ENCODE results near the gene OCA2. TPM values are rescaled to one million over a fixed set of nuclear protein-coding genes. Genes with fewer than 3 reads are reported as not detected.

OCA2 gene
- total and polyA plus RNA-seq, 2 of the 13 experiments (the other 11 are each of a cell fraction or from before 2014, with no cell fraction given), result 0.02 to 0.05 TPM

GRCh38 chr15:27824841-27825422 lies 274.2 kb downstream of the OCA2 start:
- TF ChIP-seq NFKBIZ (CRISPR knock-in tag; IDR thresholded peaks at IDR 0.05) (no peak), ZNF777 (CRISPR knock-in tag; IDR thresholded peaks at IDR 0.05) (no peak), MBD4 (IDR thresholded peaks at IDR 0.05; ENCODE audit: borderline replicate concordance, low read length) (no peak), ZNF703 (CRISPR knock-in tag; IDR thresholded peaks at IDR 0.05; ENCODE audit: borderline replicate concordance) (no peak), THRA (CRISPR knock-in tag; IDR thresholded peaks at IDR 0.05; ENCODE audit: borderline replicate concordance) (no peak), IKZF1 (IDR thresholded peaks at IDR 0.05) (no peak), IRF2 (CRISPR knock-in tag; IDR thresholded peaks at IDR 0.05) (no peak), KLF9 (CRISPR knock-in tag; IDR thresholded peaks at IDR 0.05; ENCODE audit: low read depth) (no peak), TOPORS (CRISPR knock-in tag; IDR thresholded peaks at IDR 0.05) (no peak), ZBTB21 (CRISPR knock-in tag; IDR thresholded peaks at IDR 0.05) (no peak)
- in situ Hi-C loops (cut with HindIII; ENCODE audit: extremely low pct_ligation_motif_present, low pct_unique_long_range_greater_than_20kb), result no loop called here
- WGBS (ENCODE audit: low lambda C conversion rate), result 10% methylated on average over 7 of the region's 10 CpGs

More at GRCh38 chr15:27824841-27825422, 274.2 kb downstream of the OCA2 start:
- FAIRE-seq, result no peak
- no peak overlapping the region for H3K27ac ChIP-seq (ENCODE audit: extremely low read length, insufficient read depth, low read length)
- ChIA-PET CTCF (ENCODE audit: low intra/inter-chr PET ratio, low total read pairs) (no interaction called here), POLR2A (no interaction called here)
- H3K4me2 ChIP-seq (ENCODE audit: low read depth, low read length), result no peak overlapping the region
- intact Hi-C loops (cut with micrococcal nuclease; ENCODE audit: unreplicated experiment), result no loop called here
- no TSS peak for BruUV-seq (replicated peaks)
- no peak overlapping the region for H2AFZ ChIP-seq (ENCODE audit: low read length)
- H3K9ac ChIP-seq (ENCODE audit: insufficient read depth, low read depth, low read length), result no peak overlapping the region
- no peak overlapping the region for H3K4me3 ChIP-seq (replicated peaks in 1 of 3; ENCODE audit: insufficient read depth in 1 of 3, low read depth in 2 of 3, low read length in 3 of 3)
- H3K79me2 ChIP-seq (ENCODE audit: insufficient read depth, low read length), result no peaks in the 10 kb centered on the region
- peaks cover 3 to 22% of the 10 kb centered on the region in 2 experiments; a peak in 3 of 5 replicates for H3K27me3 ChIP-seq (ENCODE audit: control insufficient read depth in 1 of 2, insufficient read depth in 2 of 2, low read length in 2 of 2)
- no peak for ATAC-seq
- DNase-seq (ENCODE audit: low spot score), result no peak
- H3K9me3 ChIP-seq (ENCODE audit: low read length), result no peaks in the 10 kb centered on the region
- H3K4me1 ChIP-seq (ENCODE audit: insufficient read depth, low read length), result no peaks in the 10 kb centered on the region
- H4K20me1 ChIP-seq (ENCODE audit: insufficient read depth, low read length), result no peaks in the 10 kb centered on the region
- H3K36me3 ChIP-seq (replicated peaks in 1 of 2; ENCODE audit: control insufficient read depth in 1 of 2, insufficient read depth in 2 of 2, low read length in 2 of 2), result no peaks in the 10 kb centered on the region

All from HepG2 (cell line).